ENCODE data around the gene CCDC141.

The CCDC141 gene

DNA sequence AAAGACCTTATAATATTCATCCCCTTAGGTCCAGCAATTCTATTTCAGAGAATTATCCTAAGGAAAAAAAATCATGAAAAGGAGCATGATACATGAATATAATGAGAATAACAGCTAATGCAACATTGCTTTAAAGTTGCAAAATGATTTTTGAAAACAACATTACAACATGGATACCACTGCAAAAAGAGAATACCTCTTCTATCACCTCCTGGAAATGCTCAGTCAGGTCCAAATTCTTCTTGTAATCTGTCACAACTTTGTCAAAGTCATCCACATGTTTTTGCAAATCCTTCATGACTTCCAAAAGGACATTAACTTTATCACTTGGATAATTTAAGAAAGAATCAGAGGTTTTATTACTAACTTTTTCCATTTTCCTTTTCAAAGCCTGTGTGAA is 194.8 kb downstream of the CCDC141 start:
- no peaks in the 10 kb centered on the region for H3K9me3 ChIP-seq
- TF ChIP-seq, protein P1, sequence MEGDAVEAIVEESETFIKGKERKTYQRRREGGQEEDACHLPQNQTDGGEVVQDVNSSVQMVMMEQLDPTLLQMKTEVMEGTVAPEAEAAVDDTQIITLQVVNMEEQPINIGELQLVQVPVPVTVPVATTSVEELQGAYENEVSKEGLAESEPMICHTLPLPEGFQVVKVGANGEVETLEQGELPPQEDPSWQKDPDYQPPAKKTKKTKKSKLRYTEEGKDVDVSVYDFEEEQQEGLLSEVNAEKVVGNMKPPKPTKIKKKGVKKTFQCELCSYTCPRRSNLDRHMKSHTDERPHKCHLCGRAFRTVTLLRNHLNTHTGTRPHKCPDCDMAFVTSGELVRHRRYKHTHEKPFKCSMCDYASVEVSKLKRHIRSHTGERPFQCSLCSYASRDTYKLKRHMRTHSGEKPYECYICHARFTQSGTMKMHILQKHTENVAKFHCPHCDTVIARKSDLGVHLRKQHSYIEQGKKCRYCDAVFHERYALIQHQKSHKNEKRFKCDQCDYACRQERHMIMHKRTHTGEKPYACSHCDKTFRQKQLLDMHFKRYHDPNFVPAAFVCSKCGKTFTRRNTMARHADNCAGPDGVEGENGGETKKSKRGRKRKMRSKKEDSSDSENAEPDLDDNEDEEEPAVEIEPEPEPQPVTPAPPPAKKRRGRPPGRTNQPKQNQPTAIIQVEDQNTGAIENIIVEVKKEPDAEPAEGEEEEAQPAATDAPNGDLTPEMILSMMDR (IDR thresholded peaks at IDR 0.05): no peak
- H3K36me3 ChIP-seq: no peaks in the 10 kb centered on the region
- H3K27ac ChIP-seq: no peak overlapping the region
- peaks cover 6% of the 10 kb centered on the region for H3K27me3 ChIP-seq
- H3K4me1 ChIP-seq (ENCODE audit: control insufficient read depth in 1 of 2, insufficient read depth in 1 of 2, low read depth in 1 of 2, low read length in 1 of 2): no peaks in the 10 kb centered on the region
- no peak overlapping the region for H3K4me3 ChIP-seq (ENCODE audit: low read depth in 1 of 2, low read length in 1 of 2)

DNA sequence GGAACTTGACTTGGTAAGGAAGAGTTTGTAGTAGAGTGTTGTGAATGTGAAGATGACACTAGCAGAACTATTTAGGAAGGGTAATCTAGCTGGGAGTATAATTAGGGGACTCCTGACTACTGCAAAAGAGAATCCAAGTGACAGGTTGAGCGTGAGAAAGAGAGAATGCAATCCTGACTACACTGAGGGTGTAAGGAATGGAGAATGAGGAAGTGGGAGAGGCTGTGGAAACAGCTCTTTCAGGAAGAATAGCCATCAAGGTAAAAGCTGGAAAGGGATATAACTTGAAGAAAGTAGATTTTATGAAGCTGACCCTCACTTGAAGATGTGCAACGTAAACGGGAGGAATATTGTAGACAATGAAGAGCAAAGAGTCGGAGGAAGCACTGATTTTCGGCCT is 201.6 kb downstream of the CCDC141 start:
- Histone ChIP-seq H3K4me1 (ENCODE audit: control insufficient read depth in 1 of 2, insufficient read depth in 1 of 2, low read depth in 1 of 2, low read length in 1 of 2) (no peaks in the 10 kb centered on the region), H3K4me3 (ENCODE audit: low read depth in 1 of 2, low read length in 1 of 2) (no peak overlapping the region), H3K36me3 (no peaks in the 10 kb centered on the region), H3K9me3 (no peaks in the 10 kb centered on the region), H3K27me3 (no peaks in the 10 kb centered on the region), H3K27ac (no peak overlapping the region)
- TF ChIP-seq, protein P1 (IDR thresholded peaks at IDR 0.05): no peak

DNA sequence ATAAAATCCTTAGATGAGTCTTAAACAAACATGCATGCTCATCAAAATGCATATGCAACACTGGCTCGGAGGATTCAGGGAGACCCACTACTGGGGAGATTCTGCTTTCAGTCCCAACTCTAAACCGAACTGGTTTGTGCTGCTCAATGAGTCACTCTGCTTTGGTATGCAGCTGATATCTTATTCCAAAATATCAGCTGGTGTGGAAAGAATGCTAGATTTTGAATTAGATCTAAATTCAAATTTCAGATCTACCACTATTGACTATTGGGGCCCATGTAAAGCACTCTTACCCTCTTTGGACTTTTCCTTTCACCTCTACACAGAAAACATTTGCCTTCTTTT is 203.5 kb downstream of the CCDC141 start:
- Histone ChIP-seq H3K4me3 (ENCODE audit: low read depth in 1 of 2, low read length in 1 of 2) (no peak overlapping the region), H3K4me1 (ENCODE audit: control insufficient read depth in 1 of 2, insufficient read depth in 1 of 2, low read depth in 1 of 2, low read length in 1 of 2) (no peaks in the 10 kb centered on the region), H3K27ac (no peak overlapping the region), H3K27me3 (no peaks in the 10 kb centered on the region), H3K9me3 (no peaks in the 10 kb centered on the region), H3K36me3 (no peaks in the 10 kb centered on the region)
- TF ChIP-seq, protein P1 (IDR thresholded peaks at IDR 0.05): no peak

DNA sequence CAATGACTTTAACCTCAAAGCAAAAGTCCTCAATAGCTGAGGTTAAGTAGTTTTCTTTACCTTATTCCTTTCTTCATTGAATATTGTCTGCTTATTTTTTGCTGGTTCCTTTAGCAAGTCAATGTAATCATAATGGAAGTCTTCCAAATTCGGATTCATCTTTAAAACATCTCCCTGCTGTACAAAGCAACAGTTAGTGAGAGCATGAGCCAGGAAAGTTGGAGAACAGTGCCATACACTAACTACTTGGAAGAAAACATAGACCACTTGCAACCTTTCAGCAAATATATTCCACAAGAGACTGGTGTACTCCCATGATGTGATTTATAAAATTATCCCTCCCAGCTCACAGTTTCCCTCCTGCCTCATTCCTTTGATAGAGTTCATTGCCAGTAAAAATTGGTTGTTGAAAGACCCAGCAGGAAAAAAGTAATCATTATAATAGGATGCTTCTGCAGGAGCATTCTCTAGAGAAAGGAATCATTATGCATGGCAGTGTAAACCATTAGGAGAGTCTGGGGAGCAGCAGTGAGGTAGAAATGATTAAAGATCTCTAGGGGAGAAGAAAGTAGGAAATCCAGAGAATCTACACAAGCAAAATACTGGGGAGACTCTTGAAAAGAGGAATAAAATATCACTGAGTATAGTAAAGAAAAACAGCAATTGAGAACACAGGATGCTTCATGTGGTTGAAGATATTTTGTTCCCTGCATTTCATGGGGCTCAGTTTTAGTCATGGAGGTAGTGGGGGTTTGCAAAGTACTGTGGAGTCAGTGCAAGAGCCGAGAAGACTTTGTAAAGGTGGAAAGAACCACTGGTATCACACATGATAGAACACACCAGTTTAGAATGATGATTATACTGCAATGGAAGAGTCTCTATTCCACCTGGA is 204.1 kb downstream of the CCDC141 start:
- Histone ChIP-seq H3K4me1 (ENCODE audit: control insufficient read depth in 1 of 2, insufficient read depth in 1 of 2, low read depth in 1 of 2, low read length in 1 of 2) (no peaks in the 10 kb centered on the region), H3K27me3 (no peaks in the 10 kb centered on the region), H3K9me3 (no peaks in the 10 kb centered on the region), H3K4me3 (ENCODE audit: low read depth in 1 of 2, low read length in 1 of 2) (no peak overlapping the region), H3K27ac (no peak overlapping the region), H3K36me3 (no peaks in the 10 kb centered on the region)
- TF ChIP-seq, protein P1 (IDR thresholded peaks at IDR 0.05): no peak

DNA sequence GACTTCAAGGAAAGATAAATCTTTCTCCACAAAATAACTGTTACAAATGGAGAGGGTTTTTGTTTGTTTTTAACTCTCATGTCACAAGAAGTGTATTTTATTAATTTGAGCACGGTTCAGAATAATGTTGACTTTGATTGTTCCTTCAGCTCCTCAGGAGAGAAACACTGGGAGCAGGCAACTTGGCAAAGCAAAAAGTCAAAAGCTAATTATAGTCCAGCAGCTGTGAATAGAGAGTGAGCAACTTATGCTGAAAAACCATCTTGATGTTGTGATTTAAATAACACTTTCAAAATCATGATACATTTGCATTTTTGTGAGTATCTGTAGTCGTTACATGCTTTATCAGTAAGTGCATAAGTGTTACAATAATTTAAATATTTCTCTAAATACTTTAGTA is 205.2 kb downstream of the CCDC141 start:
- Histone ChIP-seq H3K4me1 (ENCODE audit: control insufficient read depth in 1 of 2, insufficient read depth in 1 of 2, low read depth in 1 of 2, low read length in 1 of 2) (no peaks in the 10 kb centered on the region), H3K4me3 (ENCODE audit: low read depth in 1 of 2, low read length in 1 of 2) (no peak overlapping the region), H3K9me3 (no peaks in the 10 kb centered on the region), H3K27ac (no peak overlapping the region), H3K27me3 (no peaks in the 10 kb centered on the region), H3K36me3 (no peaks in the 10 kb centered on the region)
- TF ChIP-seq, protein P1 (IDR thresholded peaks at IDR 0.05): no peak
